ENCODE data around the gene RMI2. TPM values are rescaled to one million over a fixed set of nuclear protein-coding genes. Genes with fewer than 3 reads are reported as not detected.

RMI2 gene
- total RNA-seq (1 to 10 TPM in 4 of 9 donors, under 1 TPM in 3, not detected in 2; 0.23 to 6.6 (median 1.1) TPM), polyA plus RNA-seq (under 1 TPM; 0.23 to 0.76 TPM)
- long read RNA-seq, donor 1, partial matches to known transcripts = 0 of 1 reads
- long read RNA-seq, donor 1, other reads (novel, unspliced or antisense) = 0 of 1 reads
- long read RNA-seq, donor 2 = 0 reads
- long read RNA-seq, donor 3, partial matches to known transcripts = 0 of 1 reads
- long read RNA-seq, donor 3, other reads (novel, unspliced or antisense) = 1 of 1 reads

DNA sequence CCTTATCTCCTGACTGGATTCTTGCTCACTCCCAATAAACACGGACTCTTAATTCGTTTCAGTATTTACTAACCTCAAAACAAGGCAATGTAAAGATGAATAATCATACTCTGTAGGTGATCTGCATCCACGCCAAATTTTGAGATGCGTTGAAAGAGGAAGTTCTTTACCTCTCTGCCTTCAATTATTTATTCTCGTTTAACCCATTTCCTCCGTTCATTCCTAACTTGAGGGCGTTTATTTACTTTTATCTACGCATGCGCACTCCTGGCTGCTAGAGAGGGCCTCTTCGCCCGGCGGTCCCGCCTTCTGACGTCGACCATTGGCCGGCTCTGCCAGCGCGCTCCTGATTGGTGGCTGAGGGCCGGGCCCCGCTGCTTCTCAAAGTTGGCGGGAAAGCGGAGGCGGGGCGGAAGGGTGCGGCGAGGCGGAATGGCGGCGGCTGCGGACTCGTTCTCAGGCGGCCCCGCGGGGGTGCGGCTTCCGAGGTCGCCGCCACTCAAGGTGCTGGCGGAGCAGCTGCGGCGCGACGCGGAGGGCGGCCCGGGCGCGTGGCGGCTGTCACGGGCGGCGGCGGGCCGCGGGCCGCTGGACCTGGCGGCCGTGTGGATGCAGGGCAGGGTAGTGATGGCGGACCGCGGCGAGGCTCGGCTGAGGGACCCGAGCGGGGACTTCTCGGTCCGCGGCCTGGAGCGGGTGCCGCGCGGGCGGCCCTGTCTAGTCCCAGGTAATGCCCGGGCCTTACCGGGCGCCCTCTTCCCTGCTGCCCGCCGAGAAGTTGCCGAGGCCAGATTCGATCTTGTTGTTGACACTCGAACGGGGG lies at the start of gene RMI2:
Gene RMI2 (plus strand): TSS at position 420 of the 823 bp plus-strand sequence. CDS start 13 bp downstream, at position 433.
- Histone ChIP-seq H3K27me3 (no peaks in the 10 kb centered on the region), H3K36me3 (no peaks in the 10 kb centered on the region), H3K9me3 (no peaks in the 10 kb centered on the region), H3K27ac (peak within 1 kb of the TSS in 2 of 12 donors; percentile 26 to 42), H3K4me3 (peak within 1 kb of the TSS; percentile 33 to 85 (median 61)), H3K4me1 (peaks cover 0 to 40% (median 17%) of the 10 kb centered on the region in 12 donors)
- TF ChIP-seq POLR2A (IDR thresholded peaks at IDR 0.05) = no peak
- no peak for TF ChIP-seq CTCF (IDR thresholded peaks at IDR 0.05)
- peak; percentile 94 to 99 (median 99) for ATAC-seq
- DNase-seq = peak; percentile 97 to 98 (median 97)
- intact Hi-C loops (cut with DNase I) = loop anchor here in 1 of 10 donors (5.0 kb wide), 1 partner anchor 83 kb away; no protein-coding TSS in a partner anchor
- WGBS, 4 donors = 0% methylated on average over 39 to 82 of the region's 82 CpGs

DNA sequence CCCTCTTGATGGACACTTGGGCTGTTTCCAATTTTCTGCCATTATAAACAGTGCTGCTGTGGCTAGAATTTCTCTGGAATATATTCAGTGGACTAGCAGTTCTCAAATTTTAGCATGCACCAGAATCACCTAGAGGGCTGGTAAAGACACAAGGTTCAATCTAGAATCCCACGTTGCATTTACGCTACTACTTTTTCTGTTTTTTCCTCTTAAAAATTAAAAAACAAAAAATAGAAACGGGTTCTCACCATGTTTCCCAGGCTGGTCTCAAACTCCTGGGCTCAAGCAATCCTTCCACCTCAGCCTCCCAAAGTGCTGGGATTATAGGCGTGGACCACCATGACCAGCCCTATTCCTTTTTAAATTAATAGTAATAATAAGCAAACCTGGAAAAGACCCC lies 49.6 kb upstream of the RMI2 start:
- H3K4me3 ChIP-seq = no peak overlapping the region
- H3K9me3 ChIP-seq = no peaks in the 10 kb centered on the region
- 93 to 95% (median 94%) methylated on average over 4 of the region's 4 CpGs for WGBS, 4 donors
- TF ChIP-seq CTCF (IDR thresholded peaks at IDR 0.05) = no peak
- TF ChIP-seq POLR2A (IDR thresholded peaks at IDR 0.05) = no peak
- no peak overlapping the region for H3K27ac ChIP-seq
- peaks cover 0 to 23% (median 13%) of the 10 kb centered on the region in 12 donors for H3K4me1 ChIP-seq
- H3K27me3 ChIP-seq = no peaks in the 10 kb centered on the region
- no peaks in the 10 kb centered on the region for H3K36me3 ChIP-seq
- intact Hi-C loops (cut with DNase I) = loop anchor here in 4 of 10 donors (5.0 to 10.0 kb wide), 4 partner anchors 33 to 62 kb away; partner anchors contain the start of gene SOCS1 (in 1 of the 4)
- DNase-seq (no peak), ATAC-seq (no peak)

- TF ChIP-seq CTCF (IDR thresholded peaks at IDR 0.05) (no peak), POLR2A (IDR thresholded peaks at IDR 0.05) (no peak)
- Histone ChIP-seq H3K27me3 (no peaks in the 10 kb centered on the region), H3K27ac (no peak overlapping the region), H3K9me3 (no peaks in the 10 kb centered on the region), H3K4me3 (no peak overlapping the region), H3K4me1 (peaks cover 0 to 23% (median 13%) of the 10 kb centered on the region in 12 donors), H3K36me3 (no peaks in the 10 kb centered on the region)
- ATAC-seq (no peak), DNase-seq (no peak)
- WGBS, 4 donors = 87 to 91% (median 89%) methylated on average over 3 of the region's 3 CpGs
- intact Hi-C loops (cut with DNase I) = loop anchor here in 4 of 10 donors (5.0 to 10.0 kb wide), 4 partner anchors 34 to 61 kb away; partner anchors contain the start of gene SOCS1 (in 1 of the 4)
Measured at GRCh38 chr16:11296351-11296705, 48.9 kb upstream of the RMI2 start.
